HG03064 (cell line): ENCODE results near the gene CELF5.

Experiments
- ATAC-seq: cut with Tn5 transposase; IDR thresholded peaks from one replicate; pipeline ENCODE4 v1.9.1; 2021; ENCODE audit warnings: low read depth; ENCODE audit not compliant: unreplicated experiment

Gene CELF5

GRCh38 chr19:3224346-3225168 is at the start of gene CELF5:
CELF5 (plus strand) TSS chr19:3224661; CDS start chr19:3224740, 79 bp downstream.
- ATAC-seq, result no peak

- ATAC-seq, result no peak
These were observed 48.4 kb upstream of the CELF5 start for GRCh38 chr19:3175781-3176714.

DNA sequence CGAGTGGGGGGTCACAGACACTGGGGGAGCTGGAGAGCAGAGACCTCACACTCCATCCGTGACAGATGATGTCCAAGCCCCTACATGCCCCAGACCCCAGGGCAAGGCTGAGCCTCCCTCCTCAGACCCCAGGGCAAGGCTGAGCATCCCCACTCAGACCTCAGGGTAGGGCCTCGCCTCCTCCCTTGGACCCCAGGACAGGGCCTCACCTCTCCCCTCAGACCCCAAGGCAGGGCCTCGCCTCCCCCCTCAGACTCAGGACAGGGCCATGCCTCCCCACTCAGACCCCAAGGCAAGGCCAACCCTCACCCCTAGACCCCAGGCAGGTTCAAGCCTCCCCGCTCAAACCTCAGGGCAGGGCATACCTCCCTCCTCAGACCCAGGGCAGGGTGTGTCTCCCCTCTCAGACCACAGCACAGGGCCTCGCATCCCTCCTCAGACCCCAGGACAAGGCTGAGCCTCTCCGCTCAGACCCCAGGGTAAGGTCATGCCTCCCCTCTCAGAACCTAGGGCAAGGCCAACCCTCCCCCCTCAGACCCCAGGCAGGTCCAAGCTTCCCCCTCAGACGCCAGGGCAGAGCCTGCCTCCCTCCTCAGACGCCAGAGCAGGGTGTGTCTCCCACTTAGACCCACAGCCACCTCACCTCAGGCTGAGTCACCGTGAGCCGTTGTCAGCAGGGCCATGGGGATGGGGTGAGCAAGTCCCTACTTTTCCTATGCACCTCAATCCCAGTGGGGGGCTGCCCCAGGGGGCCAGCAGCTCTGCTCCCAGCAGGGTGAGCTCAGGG is 47.6 kb upstream of the CELF5 start:
- no peak for ATAC-seq

- no peak for ATAC-seq
These were observed 46.0 kb upstream of the CELF5 start, which contains the start of gene S1PR4 for GRCh38 chr19:3178377-3178972. S1PR4 (plus strand) TSS chr19:3178769; CDS start chr19:3178793, 24 bp downstream.

DNA sequence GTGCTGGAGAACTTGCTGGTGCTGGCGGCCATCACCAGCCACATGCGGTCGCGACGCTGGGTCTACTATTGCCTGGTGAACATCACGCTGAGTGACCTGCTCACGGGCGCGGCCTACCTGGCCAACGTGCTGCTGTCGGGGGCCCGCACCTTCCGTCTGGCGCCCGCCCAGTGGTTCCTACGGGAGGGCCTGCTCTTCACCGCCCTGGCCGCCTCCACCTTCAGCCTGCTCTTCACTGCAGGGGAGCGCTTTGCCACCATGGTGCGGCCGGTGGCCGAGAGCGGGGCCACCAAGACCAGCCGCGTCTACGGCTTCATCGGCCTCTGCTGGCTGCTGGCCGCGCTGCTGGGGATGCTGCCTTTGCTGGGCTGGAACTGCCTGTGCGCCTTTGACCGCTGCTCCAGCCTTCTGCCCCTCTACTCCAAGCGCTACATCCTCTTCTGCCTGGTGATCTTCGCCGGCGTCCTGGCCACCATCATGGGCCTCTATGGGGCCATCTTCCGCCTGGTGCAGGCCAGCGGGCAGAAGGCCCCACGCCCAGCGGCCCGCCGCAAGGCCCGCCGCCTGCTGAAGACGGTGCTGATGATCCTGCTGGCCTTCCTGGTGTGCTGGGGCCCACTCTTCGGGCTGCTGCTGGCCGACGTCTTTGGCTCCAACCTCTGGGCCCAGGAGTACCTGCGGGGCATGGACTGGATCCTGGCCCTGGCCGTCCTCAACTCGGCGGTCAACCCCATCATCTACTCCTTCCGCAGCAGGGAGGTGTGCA is 45.3 kb upstream of the CELF5 start:
- no peak for ATAC-seq

- ATAC-seq, result no peak
These were observed 44.6 kb upstream of the CELF5 start for GRCh38 chr19:3179739-3180293.

GRCh38 chr19:3183721-3184641 is 40.5 kb upstream of the CELF5 start:
- ATAC-seq, result no peak

DNA sequence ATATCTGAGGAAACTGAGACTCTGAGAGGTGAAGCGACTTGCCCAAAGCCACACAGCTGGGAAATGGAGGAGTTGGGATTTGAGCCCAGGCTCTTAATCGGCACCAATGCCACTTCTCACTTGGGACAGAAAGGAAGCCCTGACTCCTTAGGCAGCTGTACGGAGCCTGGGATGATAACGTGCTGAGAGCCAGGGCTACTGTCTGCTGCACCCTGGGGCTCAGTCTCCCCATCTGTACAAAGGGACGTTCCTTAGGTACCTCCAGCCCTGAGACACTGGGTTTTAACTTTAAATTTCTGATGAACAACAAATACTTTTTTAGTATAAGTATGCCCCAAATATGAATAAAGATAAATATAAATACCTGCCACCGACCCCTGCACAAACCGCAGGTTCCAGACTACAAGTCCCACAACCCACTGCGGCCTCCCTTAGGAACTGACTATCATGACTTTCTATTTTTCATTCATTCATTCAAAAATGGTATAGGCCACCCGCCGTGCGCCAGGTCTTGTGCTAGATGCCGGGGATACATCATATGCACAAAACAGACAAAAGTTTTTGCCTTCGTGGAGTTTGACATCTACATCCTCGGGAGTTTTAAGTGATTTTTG is 39.5 kb upstream of the CELF5 start:
- peak; percentile 19 for ATAC-seq

DNA sequence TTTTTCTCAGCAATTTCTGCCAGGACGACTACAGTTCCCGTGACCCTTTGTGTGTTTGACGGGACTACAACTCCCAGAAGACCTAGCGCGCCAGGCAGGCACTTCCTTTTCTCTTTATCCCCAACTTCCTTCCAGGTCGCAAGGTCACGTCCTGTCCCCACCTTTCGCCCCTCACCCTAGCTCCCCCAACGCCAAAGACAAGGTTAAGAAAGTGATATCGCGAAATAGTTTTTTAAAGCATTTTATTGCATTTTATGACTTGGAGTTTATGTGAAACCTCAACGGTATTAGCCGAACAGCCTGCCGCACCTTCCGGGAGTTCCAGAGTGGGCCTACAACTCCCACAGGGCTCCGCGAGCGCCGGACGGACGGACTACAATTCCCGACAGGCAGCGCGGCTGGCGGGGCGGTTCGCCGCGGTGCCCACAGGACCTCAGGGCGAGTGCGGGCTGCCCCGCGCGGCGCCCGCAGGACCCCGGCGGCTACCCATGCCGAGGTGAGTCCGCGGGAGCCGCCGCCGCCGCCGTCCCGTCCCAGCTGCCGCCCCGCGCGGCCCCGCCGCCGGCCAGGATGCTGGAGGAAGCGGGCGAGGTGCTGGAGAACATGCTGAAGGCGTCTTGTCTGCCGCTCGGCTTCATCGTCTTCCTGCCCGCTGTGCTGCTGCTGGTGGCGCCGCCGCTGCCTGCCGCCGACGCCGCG is 38.9 kb upstream of the CELF5 start, which contains the start of gene NCLN:
Gene NCLN, plus strand, starts transcription at position 470 of the 699 bp plus-strand sequence. Its CDS starts 101 bp downstream, at position 571.
- ATAC-seq, result peak; percentile 60

- peak; percentile 23 for ATAC-seq
These were observed 38.2 kb upstream of the CELF5 start for GRCh38 chr19:3186160-3186688.

DNA sequence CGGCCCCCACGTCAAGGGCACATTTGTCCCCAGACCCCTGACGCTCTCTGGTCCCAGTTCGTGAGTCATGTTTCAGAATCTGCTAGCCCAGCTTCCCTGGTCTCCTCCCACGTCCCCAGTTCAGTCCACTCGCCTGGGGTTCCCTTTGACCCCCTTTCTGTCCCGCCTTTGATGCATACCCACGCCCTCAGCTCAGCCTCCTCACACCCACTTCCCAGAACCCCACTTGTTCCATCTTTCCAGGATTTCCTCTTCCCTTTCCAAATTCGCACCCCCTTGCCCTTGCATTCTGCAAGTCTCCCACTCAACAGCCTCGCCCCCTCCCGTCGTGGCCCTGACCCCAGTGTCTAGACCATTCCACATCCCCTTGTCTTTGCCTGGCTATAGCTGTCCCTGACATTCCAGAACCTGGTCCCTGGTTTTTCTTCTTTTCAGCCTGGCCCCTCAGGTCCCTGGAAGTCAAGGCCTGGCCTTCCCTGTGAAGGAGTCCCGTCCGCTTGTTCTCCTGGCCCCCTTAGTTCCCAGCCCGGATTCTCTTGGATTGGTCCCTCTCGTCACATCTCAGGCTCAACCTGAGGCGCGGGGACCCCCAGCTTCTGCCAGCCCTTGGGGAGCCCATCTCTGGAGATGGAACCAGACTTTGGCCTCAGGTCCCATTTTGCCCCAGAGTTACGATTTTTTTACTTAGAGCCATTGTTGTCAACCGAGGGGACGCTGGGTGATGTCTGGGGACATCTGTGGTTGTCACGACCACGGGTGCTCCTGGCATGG is 37.4 kb upstream of the CELF5 start:
- ATAC-seq, result no peak

- no peak for ATAC-seq
These were observed 36.6 kb upstream of the CELF5 start for GRCh38 chr19:3187662-3188511.

GRCh38 chr19:3188627-3189596 is 35.5 kb upstream of the CELF5 start:
- ATAC-seq, result no peak
